ENCODE measurements around the gene PGBD1.

DNA sequence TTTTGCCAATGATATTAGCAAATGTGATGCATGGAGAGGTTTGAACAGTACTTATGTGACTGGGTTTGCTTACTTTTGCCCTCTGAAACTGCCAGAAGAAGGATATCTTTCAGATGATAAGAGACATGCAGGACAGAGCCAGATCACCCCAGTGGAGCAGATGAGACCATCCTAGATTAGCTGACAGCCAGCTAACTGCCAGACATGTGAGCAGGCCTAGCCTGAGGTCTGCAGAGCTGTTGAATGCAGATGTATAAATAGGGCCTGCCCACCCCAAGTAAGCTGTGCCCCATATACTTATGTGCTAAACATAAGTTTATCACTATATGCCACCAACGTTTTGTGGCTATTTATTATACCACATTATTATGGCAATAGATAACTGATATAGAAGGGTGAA, 48.7 kb downstream of the PGBD1 start:
- TF ChIP-seq CTCF (IDR thresholded peaks at IDR 0.05; ENCODE audit: poor library complexity) = no peak
- no peak for TF ChIP-seq EZH2phosphoT487 (IDR thresholded peaks at IDR 0.05; ENCODE audit: low read depth, severe bottlenecking, unreplicated experiment)
- no peak for TF ChIP-seq EZH2 (IDR thresholded peaks at IDR 0.05; ENCODE audit: borderline replicate concordance)

Data from hepatocyte (in vitro differentiated cells).